ENCODE measurements around the gene ZBTB16. TPM values are rescaled to one million over a fixed set of nuclear protein-coding genes. Genes with fewer than 3 reads are reported as not detected.

Gene ZBTB16
- total RNA-seq, 3 donors from 2014 or later (not counting 1 experiment from before 2014, with no cell fraction given) = 104 to 224 (median 156) TPM

- Mint-ChIP-seq H3K27me3 (ENCODE audit: low read depth in 2 of 2) (peaks cover 3 to 27% of the 10 kb centered on the region in 2 donors), H3K27ac (no peak overlapping the region), H3K4me1 (no peaks in the 10 kb centered on the region), H3K36me3 (no peaks in the 10 kb centered on the region), H3K4me3 (no peak overlapping the region), H3K9me3 (no peaks in the 10 kb centered on the region)
- H3K27ac ChIP-seq (ENCODE audit: low read length) = no peak overlapping the region
- 72% methylated on average over 3 of the region's 3 CpGs for WGBS (ENCODE audit: insufficient coverage)
- H3K4me3 ChIP-seq (ENCODE audit: low read length) = no peak overlapping the region
- H3K27me3 ChIP-seq (ENCODE audit: control insufficient read depth, insufficient read depth, low read length) = no peaks in the 10 kb centered on the region
- H3K4me1 ChIP-seq (ENCODE audit: control insufficient read depth, insufficient read depth, low read length) = no peaks in the 10 kb centered on the region
- intact Hi-C loops (cut with micrococcal nuclease) = no loop called here
- H3K36me3 ChIP-seq (ENCODE audit: control insufficient read depth, insufficient read depth, low read length) = no peaks in the 10 kb centered on the region
- no peaks in the 10 kb centered on the region for H3K9me3 ChIP-seq (ENCODE audit: control insufficient read depth, insufficient read depth, low read length)
- ATAC-seq = no peak
- no peak for DNase-seq
- TF ChIP-seq CTCF (IDR thresholded peaks at IDR 0.05) = no peak
These were observed 226.1 kb downstream of the ZBTB16 start for GRCh38 chr11:114285599-114285998.

- TF ChIP-seq CTCF (IDR thresholded peaks at IDR 0.05) = no peak
- no peak for ATAC-seq
- Histone ChIP-seq H3K27ac (ENCODE audit: low read length) (no peak overlapping the region), H3K4me3 (ENCODE audit: low read length) (no peak overlapping the region), H3K27me3 (ENCODE audit: control insufficient read depth, insufficient read depth, low read length) (no peaks in the 10 kb centered on the region), H3K9me3 (ENCODE audit: control insufficient read depth, insufficient read depth, low read length) (no peaks in the 10 kb centered on the region), H3K4me1 (ENCODE audit: control insufficient read depth, insufficient read depth, low read length) (no peaks in the 10 kb centered on the region), H3K36me3 (ENCODE audit: control insufficient read depth, insufficient read depth, low read length) (no peaks in the 10 kb centered on the region)
- H3K9me3 Mint-ChIP-seq = no peaks in the 10 kb centered on the region
- H3K4me3 Mint-ChIP-seq = no peak overlapping the region
- H3K4me1 Mint-ChIP-seq = no peaks in the 10 kb centered on the region
- peaks cover 4 to 27% of the 10 kb centered on the region in 2 donors for H3K27me3 Mint-ChIP-seq (ENCODE audit: low read depth in 2 of 2)
- DNase-seq = no peak
- H3K36me3 Mint-ChIP-seq = no peaks in the 10 kb centered on the region
- no CpG with 5 or more reads among the region's 3 CpGs for WGBS (ENCODE audit: insufficient coverage)
- intact Hi-C loops (cut with micrococcal nuclease) = no loop called here
- no peak overlapping the region for H3K27ac Mint-ChIP-seq
These were observed 226.7 kb downstream of the ZBTB16 start for GRCh38 chr11:114286229-114286628.

- no peak overlapping the region for H3K27ac Mint-ChIP-seq
- WGBS (ENCODE audit: insufficient coverage) = no CpG with 5 or more reads among the region's 2 CpGs
- ATAC-seq (no peak), DNase-seq (no peak)
- Histone ChIP-seq H3K9me3 (ENCODE audit: control insufficient read depth, insufficient read depth, low read length) (no peaks in the 10 kb centered on the region), H3K4me3 (ENCODE audit: low read length) (no peak overlapping the region), H3K27ac (ENCODE audit: low read length) (no peak overlapping the region), H3K36me3 (ENCODE audit: control insufficient read depth, insufficient read depth, low read length) (no peaks in the 10 kb centered on the region), H3K4me1 (ENCODE audit: control insufficient read depth, insufficient read depth, low read length) (no peaks in the 10 kb centered on the region), H3K27me3 (ENCODE audit: control insufficient read depth, insufficient read depth, low read length) (no peaks in the 10 kb centered on the region)
- no peaks in the 10 kb centered on the region for H3K4me1 Mint-ChIP-seq
- H3K27me3 Mint-ChIP-seq (ENCODE audit: low read depth in 2 of 2) = peaks cover 3 to 24% of the 10 kb centered on the region in 2 donors
- no peaks in the 10 kb centered on the region for H3K9me3 Mint-ChIP-seq
- TF ChIP-seq CTCF (IDR thresholded peaks at IDR 0.05) = no peak
- no peaks in the 10 kb centered on the region for H3K36me3 Mint-ChIP-seq
- intact Hi-C loops (cut with micrococcal nuclease) = no loop called here
- H3K4me3 Mint-ChIP-seq = no peak overlapping the region
These were observed 227.6 kb downstream of the ZBTB16 start for GRCh38 chr11:114287154-114287553.

- no peak overlapping the region for H3K4me3 Mint-ChIP-seq
- TF ChIP-seq CTCF (IDR thresholded peaks at IDR 0.05) = no peak
- intact Hi-C loops (cut with micrococcal nuclease) = no loop called here
These were observed 228.6 kb downstream of the ZBTB16 start for GRCh38 chr11:114288136-114288535.

More at GRCh38 chr11:114288136-114288535, 228.6 kb downstream of the ZBTB16 start:
- Mint-ChIP-seq H3K27me3 (ENCODE audit: low read depth in 2 of 2) (peaks cover 3 to 22% of the 10 kb centered on the region in 2 donors), H3K4me1 (no peaks in the 10 kb centered on the region), H3K27ac (no peak overlapping the region), H3K36me3 (no peaks in the 10 kb centered on the region), H3K9me3 (no peaks in the 10 kb centered on the region)
- no peaks in the 10 kb centered on the region for H3K9me3 ChIP-seq (ENCODE audit: control insufficient read depth, insufficient read depth, low read length)
- DNase-seq = no peak
- H3K4me3 ChIP-seq (ENCODE audit: low read length) = no peak overlapping the region
- H3K36me3 ChIP-seq (ENCODE audit: control insufficient read depth, insufficient read depth, low read length) = no peaks in the 10 kb centered on the region
- WGBS (ENCODE audit: insufficient coverage) = 68% methylated on average over 2 of the region's 2 CpGs
- no peak overlapping the region for H3K27ac ChIP-seq (ENCODE audit: low read length)
- ATAC-seq = no peak
- no peaks in the 10 kb centered on the region for H3K4me1 ChIP-seq (ENCODE audit: control insufficient read depth, insufficient read depth, low read length)
- H3K27me3 ChIP-seq (ENCODE audit: control insufficient read depth, insufficient read depth, low read length) = peaks cover 2% of the 10 kb centered on the region

Measured in natural killer cell (primary cell).